Measurements from ENCODE around the gene EIF2A. TPM values are rescaled to one million over a fixed set of nuclear protein-coding genes. Genes with fewer than 3 reads are reported as not detected.

The EIF2A gene
- total and polyA plus RNA-seq, 2 experiments from 2014 or later: 34.5 to 112 TPM

- no peak overlapping the region for H3K27ac ChIP-seq
- H4K20me1 ChIP-seq (ENCODE audit: insufficient read depth, poor library complexity, severe bottlenecking): peaks cover 49% of the 10 kb centered on the region
- H3K4me2 ChIP-seq: peak overlapping the region; percentile 93
- no peaks in the 10 kb centered on the region for H3K36me3 ChIP-seq (replicated peaks; ENCODE audit: insufficient read depth, low read depth)
- peaks cover 87% of the 10 kb centered on the region for H3K79me2 ChIP-seq
- TF ChIP-seq EZH2phosphoT487 (IDR thresholded peaks at IDR 0.05; ENCODE audit: low read depth, severe bottlenecking, unreplicated experiment) (no peak), EZH2 (IDR thresholded peaks at IDR 0.05; ENCODE audit: borderline replicate concordance) (no peak)
- TF ChIP-seq, protein P1, sequence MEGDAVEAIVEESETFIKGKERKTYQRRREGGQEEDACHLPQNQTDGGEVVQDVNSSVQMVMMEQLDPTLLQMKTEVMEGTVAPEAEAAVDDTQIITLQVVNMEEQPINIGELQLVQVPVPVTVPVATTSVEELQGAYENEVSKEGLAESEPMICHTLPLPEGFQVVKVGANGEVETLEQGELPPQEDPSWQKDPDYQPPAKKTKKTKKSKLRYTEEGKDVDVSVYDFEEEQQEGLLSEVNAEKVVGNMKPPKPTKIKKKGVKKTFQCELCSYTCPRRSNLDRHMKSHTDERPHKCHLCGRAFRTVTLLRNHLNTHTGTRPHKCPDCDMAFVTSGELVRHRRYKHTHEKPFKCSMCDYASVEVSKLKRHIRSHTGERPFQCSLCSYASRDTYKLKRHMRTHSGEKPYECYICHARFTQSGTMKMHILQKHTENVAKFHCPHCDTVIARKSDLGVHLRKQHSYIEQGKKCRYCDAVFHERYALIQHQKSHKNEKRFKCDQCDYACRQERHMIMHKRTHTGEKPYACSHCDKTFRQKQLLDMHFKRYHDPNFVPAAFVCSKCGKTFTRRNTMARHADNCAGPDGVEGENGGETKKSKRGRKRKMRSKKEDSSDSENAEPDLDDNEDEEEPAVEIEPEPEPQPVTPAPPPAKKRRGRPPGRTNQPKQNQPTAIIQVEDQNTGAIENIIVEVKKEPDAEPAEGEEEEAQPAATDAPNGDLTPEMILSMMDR (IDR thresholded peaks at IDR 0.05; ENCODE audit: poor library complexity): no peak
- H3K27me3 ChIP-seq: no peaks in the 10 kb centered on the region
- peak overlapping the region; percentile 1 for H3K4me3 ChIP-seq
- H3K4me1 ChIP-seq (ENCODE audit: insufficient read depth): peaks cover 15% of the 10 kb centered on the region
- WGBS (ENCODE audit: low lambda C conversion rate, missing lambda C conversion rate): 94% methylated on average over 9 of the region's 9 CpGs
- no peaks in the 10 kb centered on the region for H3K9me2 ChIP-seq (replicated peaks; ENCODE audit: insufficient read depth)
- DNase-seq (ENCODE audit: low spot score): no peak
- H3K9me3 ChIP-seq (ENCODE audit: low read depth): no peaks in the 10 kb centered on the region
- H2AFZ ChIP-seq: no peak overlapping the region
These were observed 59.5 kb downstream of the EIF2A start for GRCh38 chr3:150605998-150606641.

DNA sequence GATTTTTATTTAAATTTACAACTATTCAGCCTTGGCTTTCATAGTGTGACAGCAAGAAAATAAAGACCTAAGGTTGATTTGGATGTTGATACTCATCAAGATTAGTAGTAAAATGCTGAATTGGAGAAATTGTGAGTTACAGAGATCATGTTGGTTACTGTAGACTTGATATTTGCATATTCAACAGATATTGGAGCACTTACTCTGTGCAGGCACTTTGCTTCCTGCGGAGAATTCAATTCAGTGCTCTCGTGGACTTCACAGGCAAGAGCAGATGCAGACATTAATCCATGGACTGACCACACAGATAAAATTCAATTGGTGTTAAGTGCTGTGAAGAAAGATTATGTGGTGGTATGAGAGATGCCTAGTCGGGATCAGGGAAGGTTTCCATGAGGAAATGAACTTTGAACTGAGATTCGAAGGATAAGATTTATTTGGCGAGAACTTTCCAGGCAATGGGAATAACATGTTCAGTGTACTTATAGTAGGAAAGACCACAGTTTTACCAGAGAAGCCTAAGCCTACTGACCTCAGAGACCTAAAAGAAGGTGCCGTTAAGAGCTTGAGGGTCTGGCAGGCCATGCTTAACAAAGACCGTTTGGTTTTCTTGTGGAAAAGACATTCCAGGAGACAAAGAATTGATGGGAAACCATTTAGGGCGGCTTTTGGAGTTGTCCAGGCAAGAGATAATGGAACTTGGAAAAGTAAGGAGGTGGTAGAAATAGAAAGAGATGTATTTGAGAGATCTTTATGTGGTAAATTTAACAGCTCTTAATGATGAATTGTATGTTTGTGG lies 60.9 kb downstream of the EIF2A start:
- H3K79me2 ChIP-seq: peaks cover 87% of the 10 kb centered on the region
- H3K4me2 ChIP-seq: no peak overlapping the region
- H3K9me3 ChIP-seq (ENCODE audit: low read depth): no peaks in the 10 kb centered on the region
- no peak for TF ChIP-seq EZH2 (IDR thresholded peaks at IDR 0.05; ENCODE audit: borderline replicate concordance)
- TF ChIP-seq EZH2phosphoT487 (IDR thresholded peaks at IDR 0.05; ENCODE audit: low read depth, severe bottlenecking, unreplicated experiment): no peak
- TF ChIP-seq, protein P1 (IDR thresholded peaks at IDR 0.05; ENCODE audit: poor library complexity): no peak
- 52% methylated on average over 8 of the region's 8 CpGs for WGBS (ENCODE audit: low lambda C conversion rate, missing lambda C conversion rate)
- no peak overlapping the region for H3K4me3 ChIP-seq
- peaks cover 15% of the 10 kb centered on the region for H3K4me1 ChIP-seq (ENCODE audit: insufficient read depth)
- no peaks in the 10 kb centered on the region for H3K27me3 ChIP-seq
- H3K36me3 ChIP-seq (replicated peaks; ENCODE audit: insufficient read depth, low read depth): no peaks in the 10 kb centered on the region
- no peaks in the 10 kb centered on the region for H3K9me2 ChIP-seq (replicated peaks; ENCODE audit: insufficient read depth)
- H2AFZ ChIP-seq: no peak overlapping the region
- no peak overlapping the region for H3K27ac ChIP-seq
- no peak for DNase-seq (ENCODE audit: low spot score)
- H4K20me1 ChIP-seq (ENCODE audit: insufficient read depth, poor library complexity, severe bottlenecking): peaks cover 52% of the 10 kb centered on the region

- Histone ChIP-seq H2AFZ (no peak overlapping the region), H3K9me3 (ENCODE audit: low read depth) (no peaks in the 10 kb centered on the region), H3K27ac (no peak overlapping the region), H3K79me2 (peaks cover 94% of the 10 kb centered on the region), H3K4me3 (no peak overlapping the region), H3K36me3 (replicated peaks; ENCODE audit: insufficient read depth, low read depth) (no peaks in the 10 kb centered on the region), H3K4me1 (ENCODE audit: insufficient read depth) (peaks cover 8% of the 10 kb centered on the region), H3K27me3 (no peaks in the 10 kb centered on the region), H3K9me2 (replicated peaks; ENCODE audit: insufficient read depth) (no peaks in the 10 kb centered on the region), H3K4me2 (no peak overlapping the region), H4K20me1 (ENCODE audit: insufficient read depth, poor library complexity, severe bottlenecking) (peaks cover 44% of the 10 kb centered on the region)
- TF ChIP-seq, protein P1 (IDR thresholded peaks at IDR 0.05; ENCODE audit: poor library complexity): no peak
- no peak for TF ChIP-seq EZH2 (IDR thresholded peaks at IDR 0.05; ENCODE audit: borderline replicate concordance)
- no peak for TF ChIP-seq EZH2phosphoT487 (IDR thresholded peaks at IDR 0.05; ENCODE audit: low read depth, severe bottlenecking, unreplicated experiment)
- no peak for DNase-seq (ENCODE audit: low spot score)
- WGBS (ENCODE audit: low lambda C conversion rate, missing lambda C conversion rate): 60% methylated on average over 1 of the region's 1 CpG
These were observed 63.4 kb downstream of the EIF2A start for GRCh38 chr3:150609988-150610387.

Measured in hepatocyte (in vitro differentiated cells).